ENCODE measurements around the gene CEL. TPM values are rescaled to one million over a fixed set of nuclear protein-coding genes. Genes with fewer than 3 reads are reported as not detected.
"Not testable (repeated sequence)": the region's sequence is repeated elsewhere in the genome, so short reads cannot be mapped to it uniquely, and the experiment has no call there.

The CEL gene
- polyA plus RNA-seq, 1 donor = 2.6 TPM

DNA sequence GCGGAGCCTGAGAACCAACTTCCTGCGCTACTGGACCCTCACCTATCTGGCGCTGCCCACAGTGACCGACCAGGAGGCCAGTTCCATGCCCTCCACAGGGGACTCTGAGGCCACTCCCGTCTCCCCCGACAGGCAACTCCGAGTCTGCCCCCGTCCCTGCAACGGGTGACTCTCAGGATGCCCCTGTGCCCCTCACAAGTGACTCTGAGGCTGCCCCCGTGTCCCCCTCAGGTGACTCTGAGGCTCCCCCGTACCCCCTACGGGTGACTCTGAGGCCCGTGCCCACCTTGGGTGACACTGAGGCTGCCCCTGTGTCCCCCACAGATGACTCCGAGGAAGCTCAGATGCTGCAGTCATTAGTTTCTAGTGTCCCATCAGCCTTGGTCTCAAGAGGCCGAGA, 25.1 kb downstream of the CEL start:
- DNase-seq = no peak

DNA sequence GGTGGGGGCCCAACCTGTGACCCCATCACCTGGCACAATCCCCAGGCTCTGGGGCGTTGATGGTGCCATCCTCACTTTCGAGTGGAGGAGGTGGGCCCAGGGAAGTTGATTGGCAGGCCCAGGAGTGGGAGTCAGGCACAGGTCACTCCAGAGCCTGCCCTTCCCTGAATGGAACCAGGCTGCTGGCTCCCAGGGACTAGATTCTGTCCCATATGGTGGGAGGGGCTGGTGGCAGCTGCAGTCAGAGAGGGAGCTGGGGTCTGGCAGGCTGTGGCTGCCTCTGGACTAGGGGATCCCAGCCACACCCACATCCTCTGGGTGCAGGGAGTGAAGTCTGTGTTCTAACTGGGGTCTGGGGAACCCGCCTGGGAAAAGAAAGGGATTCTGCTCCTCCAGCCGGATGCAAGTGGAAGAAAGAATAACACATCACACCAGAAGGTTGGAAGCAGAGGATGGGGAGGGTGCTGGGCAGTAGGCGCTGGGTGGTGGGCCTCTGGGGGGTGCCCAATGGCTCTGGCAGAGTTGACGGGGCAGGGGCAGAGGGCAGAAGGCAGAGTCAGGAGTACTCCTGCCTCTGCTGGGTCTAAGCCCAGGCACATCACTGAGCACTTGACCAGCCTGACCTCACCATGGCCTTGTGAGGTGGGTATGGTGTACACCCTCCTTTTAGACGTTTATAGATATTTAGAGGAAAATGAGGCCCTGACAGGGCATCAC, 25.8 kb downstream of the CEL start:
- no peak for DNase-seq

DNA sequence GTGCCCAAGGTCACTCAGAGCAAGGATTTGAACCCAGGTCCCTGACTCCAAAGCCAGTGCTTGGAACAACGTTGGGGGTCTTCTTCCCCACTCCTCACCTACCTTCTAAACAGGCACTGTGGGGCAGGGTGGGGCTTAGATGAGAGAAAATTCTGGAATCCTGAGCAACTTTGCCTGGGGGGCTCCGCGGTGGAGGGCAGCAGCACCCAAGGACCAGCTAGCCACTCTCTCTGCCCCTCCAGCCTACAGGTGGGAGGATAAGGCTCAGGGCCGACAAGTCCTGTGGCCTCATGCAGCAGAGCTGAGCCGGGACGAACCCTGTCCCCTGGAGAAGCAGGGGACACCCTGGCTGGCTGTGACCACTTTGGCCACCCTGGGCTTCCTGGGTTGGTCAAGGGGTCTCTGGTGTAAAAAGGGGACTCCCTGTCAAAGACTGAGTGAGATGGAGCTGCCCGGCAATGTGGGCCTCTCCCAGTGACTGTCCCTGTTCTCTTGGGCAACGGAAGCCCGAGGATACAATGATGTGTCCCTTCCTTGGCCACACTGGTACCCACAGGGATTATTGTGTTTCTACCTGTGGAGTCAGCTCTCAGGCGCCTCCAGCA, 26.5 kb downstream of the CEL start:
- DNase-seq = no peak

DNA sequence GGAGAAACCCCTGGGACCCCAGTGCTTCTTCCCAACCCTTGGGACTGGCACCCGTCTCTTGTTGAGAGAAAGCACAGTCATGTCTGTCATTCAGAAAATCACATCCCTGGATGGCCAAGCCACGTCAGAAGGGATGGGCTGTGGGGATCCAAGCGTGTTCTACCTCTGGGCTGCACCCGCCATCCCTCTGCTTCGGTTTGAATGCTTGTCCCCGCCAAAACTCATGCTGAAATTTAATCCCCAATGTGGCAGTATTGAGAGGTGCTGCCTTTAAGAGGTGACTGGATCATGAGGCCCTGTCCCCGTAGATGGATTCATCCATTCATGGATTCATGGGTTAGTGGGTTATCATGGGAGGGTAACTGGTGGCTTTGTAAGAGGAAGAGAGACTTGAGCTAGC, 27.0 kb downstream of the CEL start:
- DNase-seq = no peak

DNA sequence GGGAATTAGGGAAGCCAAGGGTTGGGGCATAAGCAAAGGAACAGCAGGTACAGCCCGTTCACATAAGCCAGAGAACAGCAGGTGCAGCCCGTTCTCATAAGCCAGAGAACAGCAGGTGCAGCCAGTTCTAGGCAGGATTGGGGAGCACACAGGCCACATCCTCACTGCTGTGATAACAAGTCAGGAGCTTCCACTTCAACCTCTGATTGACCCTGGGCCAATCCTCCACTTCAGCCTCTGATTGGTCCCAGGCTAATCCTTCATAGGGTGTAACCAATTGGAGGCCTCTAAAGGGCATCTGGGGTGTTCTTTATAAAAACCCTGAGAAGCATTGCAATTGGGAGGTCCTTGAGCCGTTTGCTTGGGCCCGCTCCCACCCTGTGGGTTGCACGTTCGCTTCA, 27.5 kb downstream of the CEL start:
- no peak for DNase-seq

DNA sequence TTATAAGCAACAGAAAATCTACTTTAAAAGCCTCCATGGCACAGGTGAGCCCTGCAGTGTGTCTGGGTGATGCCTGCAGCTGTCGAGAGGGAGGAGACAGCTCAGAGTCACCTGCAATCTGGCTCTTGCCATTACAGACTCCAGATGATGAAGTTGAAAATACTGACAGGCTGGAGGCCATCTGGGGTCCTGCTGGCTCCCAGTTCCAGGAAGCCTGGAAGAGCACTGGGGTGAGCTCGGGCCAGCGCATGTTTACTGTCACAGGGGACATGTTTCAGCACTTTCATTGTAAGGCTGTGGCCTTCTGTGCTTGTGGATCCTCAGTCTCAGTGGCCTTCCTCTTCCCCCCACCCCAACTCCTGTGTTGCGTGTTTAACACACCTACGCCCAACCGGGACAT, 28.4 kb downstream of the CEL start:
- DNase-seq = no peak

DNA sequence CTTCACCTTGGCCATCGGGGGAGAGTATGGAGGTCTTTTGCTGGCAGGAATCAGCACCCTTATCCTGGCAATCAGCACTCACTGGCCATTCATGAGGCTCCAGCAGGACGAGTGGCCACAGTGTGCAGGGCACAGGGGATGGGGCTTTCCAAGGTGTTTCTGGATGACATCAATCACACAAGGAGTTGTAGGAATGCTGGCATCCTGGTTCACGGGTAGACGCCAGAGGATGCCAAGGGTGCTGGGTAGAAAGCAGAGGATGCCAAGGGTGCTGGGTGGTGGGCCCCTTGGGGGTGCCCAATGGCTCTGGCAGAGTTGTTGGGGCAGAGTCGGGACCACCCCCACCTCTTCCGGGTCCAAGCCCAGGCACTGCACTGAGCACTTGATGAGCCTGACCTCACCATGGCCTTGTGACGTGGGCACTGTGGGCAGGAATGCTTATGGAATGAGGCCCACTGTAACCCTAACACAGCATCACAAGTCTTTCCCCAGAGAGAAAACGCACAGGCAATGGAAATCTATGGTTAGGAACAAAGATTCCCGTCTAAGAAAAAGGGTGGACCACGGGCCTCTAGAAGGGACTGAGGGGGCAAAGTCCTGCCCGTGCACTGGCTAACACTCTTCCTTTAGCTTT, 29.1 kb downstream of the CEL start:
- DNase-seq = no peak

DNA sequence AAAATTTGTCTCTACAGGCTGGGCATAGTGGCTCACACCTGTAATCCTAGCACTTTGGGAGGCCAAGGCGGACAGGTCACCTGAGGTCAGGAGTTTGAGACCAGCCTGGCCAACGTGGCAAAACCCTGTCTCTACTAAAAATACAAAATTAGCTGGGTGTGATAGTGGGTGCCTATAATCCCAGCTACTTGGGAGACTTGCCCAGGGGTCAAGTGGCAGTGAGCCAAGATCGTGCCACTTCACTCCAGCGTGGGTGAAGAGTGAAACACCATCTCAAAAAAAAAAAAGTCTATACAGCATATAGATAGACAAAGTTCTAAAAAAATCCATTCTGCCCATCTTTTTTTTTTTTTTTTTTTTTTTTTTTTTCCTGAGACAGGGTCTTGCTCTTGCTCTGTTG, 32.6 kb downstream of the CEL start:
- DNase-seq = not testable (repeated sequence)

DNA sequence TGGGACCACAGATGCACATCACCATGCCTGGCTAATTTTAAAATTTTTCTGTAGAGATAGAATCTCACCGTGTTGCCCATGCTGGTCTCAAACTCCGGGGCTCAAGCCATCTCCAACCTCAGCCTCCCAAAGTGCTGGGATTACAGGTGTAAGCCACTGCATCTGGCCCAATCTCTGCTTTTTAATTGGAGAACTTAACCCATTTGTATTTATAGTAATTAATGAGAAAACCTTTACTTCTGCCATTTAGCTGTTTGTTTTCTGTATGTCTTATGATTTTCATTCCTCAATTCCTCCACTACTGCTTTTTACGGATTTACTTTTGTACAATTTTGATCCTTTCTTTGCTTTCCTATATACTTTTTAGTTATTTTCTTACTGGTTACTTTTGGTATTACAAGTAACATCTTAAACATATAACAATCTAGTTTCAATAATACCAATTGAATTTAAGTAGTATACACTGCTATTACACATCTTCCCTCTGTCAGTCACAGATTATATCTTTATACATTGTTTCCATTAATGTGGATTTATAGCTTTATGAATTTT, 33.1 kb downstream of the CEL start:
- DNase-seq = no peak

DNA sequence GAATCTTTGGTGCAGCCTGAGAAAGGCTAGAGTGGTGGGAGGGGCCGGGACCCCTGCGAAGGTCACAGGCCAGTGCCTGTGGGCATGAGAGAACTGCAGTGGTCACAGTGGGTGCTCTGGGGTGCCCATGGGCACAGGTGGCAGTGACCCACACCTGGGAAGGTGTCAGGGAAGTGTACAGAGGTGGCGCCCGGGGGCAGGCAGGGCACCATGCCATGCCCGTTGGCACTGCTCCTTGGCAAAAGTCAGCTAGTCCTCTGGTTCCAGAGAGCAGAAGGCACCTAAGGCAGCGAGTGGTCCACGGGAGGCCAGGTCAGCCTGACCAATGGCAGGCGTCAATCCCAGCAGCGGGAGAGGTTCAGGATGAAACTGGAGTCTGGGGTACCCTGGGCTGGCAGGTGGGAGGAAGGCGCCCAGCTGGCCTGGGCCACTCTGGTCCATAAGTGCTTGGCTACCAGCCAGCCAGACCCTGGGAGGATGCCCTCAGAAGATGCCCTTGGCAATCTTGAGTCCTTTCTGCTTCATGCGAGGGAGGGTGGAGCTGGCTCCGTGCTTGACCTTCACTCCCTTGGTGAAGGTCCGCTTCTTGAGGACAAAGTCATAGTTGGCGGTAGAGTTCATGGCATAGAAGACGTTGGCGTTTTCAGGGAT, 36.4 kb downstream of the CEL start:
- no peak for DNase-seq

DNA sequence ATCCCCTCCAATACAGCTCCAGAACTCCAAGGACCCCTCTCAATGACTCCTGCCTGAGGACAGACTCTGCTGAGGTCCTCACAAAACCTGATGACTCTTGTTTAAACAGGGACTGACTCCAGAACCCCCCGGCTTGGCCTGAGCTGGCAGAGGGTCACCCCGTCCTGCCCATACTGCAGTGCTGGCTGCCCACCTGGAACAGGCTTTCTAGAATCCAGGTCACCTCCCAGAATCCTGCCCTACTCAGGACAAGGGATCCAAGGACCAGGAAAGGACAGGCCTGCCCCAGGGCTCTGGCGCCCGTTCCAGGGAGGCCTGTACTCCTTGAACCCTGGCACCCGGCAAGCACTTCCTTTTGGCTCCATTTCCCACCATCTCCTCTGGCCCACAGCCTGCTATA, 37.1 kb downstream of the CEL start:
- DNase-seq = no peak

DNA sequence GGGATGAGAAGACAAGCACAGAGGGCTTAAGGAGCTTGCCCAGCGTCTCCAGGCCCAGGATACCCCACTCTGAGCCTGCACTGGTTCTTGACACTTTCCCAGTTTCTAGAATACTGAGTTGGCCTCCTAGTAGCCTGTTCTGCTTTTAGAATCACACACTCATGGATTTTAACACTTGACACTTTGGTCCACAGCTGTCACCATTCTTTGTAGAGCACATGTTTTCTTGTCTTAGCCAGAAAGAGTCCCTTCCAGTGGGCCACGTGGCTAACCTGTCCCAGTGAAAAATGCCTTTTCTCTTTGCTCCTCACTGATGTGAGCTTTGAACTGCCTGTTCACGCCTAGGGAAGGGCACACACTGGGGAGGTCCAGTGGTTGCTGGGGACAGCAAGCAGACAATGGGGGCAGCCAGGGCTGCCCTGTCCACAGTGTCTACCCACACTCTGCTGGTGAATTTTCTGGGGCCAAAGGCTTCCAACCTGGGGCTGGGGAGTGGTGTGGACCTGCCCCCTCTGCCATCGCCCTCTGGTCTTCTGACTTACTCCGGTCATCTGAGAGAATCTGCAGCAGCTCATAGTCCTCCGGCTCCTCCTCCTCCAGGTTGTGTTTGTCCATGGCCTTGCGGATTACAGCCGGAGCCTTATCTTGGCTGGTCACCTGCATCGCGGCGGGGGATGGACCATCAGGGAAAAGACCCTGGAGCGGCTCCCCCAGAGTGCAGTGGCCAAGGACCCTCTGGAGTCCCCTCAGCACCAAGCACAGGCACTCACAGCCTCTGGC, 38.1 kb downstream of the CEL start:
- no peak for DNase-seq

DNA sequence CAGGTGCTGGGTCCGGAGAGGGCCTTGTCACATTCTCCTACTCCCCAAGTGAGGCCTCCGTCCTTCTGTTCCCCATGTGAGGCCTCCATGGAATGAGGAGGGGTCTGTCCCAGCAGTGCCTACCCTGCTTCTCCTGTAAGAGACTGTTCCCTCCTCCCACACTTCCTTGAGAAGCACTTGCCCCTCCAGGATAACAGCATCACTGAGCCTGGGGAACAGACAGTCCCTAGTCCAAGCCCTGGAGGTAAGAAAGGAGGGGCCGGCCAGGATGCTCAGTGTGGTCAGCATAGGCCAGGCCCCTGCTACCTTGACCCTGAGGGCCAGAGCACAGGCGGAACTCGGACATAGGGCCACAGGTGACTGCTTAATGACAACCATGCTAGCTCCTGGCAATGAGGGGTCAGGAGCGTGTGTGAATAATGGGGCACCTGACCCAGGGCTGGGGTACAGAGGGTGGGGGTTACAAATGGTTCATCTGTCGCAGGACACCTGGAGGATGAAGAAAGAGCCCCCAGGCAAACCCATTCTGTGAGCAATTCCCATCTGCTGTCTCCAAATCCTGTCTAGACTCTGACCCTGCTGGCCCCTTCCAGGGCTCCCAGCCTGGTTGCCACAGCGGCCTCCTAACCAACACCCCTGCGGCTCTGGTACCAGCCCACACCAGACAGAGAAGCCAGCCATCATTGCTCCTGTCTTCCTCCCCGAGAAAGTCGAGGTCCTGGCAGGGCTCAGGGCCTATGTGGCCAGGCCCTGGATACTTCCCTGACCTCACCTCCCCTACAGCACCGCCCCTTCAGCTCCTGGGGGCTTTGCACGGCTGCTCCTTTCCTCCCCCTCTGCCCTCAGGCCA, 39.0 kb downstream of the CEL start:
- DNase-seq = no peak

DNA sequence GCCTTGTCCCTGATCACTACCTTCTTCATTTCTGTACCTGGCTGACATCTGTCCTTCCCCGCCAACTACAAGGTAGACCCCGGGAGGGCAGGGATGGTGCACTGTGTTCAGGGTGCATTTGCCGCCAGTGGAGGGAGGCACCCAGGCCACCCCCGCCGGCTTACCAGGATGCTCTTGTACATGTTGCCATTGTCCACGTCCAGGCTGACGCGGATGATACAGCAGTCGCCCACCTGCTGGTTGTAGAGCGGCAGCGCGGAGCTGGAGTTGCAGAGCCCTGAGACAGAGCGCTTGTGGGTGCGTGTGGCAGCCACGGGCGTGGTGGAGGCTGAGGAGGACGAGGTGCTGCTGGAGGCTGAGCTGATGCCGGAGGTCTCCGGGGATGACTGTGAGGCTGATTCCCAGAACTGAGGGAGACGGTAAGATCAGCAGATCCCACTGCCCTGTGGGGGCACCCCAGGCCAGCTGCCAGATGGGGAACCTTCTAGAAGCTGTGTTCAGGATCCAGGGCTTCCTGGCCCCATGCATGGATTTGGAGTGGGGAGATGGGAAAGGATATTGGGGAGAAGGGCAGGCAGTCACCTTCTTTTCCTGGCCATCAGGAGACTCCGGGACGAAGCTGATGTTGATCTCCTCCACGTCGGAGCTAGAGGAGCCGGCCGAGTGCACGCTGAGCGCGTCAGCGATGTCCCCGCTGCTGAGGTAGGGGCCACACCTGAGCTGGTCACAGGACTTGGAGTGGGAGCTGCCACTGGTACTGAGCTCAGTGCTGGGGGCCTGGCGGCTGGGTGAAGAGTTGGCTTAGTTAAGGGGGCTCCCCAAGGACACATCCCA, 39.8 kb downstream of the CEL start:
- DNase-seq = no peak

DNA sequence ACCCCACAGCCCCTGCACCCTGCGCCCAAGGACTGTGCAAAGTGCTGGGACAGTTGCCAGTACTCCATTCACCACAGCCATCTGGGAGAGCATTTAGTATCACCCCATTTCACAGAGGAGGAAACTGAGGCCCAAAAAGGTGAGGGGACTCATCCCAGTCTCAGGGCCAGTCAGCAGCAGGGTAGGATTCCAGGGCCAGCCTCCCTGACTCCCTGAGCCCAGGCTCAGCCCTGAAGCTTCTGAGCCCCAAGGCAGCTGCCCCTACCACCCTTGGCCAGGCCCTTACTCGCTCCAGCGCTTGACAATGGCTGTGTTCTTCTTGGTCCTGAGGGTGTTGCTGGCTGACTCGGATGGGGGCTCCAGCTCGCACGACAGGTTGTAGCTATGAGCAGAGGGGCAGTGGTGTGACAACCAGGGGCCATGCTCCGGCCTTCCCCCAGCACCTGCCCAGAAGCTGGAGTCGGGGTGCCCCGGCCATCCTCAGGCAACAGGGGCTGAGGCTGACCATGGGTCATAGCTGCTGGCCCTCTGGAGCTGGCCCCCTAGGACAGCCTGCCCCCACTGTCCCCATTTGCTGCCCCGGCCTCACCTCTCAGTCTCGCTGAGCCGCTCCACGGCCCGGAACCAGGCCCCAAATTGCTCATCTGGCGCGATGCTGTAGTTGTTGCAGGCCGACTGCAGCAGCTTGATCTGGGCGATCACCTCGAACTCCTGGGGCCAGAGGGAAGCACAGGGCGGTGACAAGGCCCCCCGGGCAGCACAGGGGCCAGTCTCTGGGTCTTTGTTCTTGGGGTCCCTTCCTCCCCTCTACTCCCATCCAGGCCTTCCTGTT, 40.6 kb downstream of the CEL start:
- no peak for DNase-seq

DNA sequence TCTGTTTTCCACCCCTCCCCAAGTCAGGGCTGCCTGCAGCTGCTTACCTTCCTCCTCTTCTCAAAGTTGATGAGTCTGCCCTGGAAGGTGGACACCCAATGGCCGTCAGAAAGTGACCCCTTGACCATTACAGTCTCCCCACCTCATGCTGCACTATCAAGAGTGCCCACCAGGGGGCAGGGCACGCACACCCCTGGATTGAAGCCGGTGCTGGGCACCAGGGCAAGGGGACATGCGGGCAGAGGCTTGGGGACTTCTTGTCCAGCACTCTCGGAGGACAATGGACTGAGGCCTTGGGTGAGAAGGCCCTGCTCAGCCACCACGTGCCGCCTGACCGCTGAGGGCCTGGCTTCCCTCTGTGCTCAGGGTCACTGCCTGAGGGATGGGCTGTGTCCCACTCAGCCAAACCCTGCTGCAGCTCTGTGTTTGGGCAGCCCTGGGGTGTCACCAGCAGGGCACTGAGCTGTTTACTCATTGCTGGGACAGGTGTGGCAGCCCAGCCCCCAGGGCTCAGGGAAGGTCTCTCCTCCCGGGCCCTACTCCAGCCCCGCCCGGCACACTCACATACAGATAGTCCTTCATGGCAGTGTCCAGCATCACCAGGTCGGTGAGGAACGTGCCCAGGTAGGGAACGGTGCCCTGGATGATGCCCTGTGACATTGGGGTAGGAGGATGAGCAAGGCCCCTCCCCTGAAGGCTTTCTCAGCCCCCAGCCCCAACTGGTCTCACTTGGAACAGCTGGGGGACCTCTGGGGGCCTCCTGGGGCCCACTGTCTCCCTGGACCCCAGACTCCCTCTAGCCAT, 41.6 kb downstream of the CEL start:
- no peak for DNase-seq

DNA sequence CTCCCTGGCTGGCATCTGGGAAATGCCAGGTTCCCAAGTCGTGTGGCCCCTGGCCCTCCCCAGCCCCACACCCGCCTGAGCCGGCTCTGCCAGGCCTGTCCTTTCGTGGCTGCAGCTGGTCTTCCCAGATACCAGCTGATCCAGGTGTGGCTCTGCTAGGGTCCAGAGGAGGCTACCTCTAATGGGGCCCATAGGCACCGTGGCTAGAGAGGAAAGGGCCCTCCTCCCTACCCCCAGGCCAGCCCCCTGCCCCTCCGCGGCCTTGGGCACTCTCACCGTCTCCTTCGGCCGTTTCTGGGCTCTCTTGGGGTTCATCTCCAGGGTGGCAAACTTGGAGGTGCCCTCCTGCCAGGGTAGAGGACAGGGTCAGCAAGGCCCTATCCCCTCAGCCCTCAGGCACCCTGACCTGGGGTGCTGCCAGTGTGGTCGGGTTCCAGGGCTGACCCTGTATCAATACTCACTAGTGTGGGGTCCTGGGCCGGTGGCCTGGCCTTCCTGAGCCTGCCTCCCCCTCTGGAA, 42.3 kb downstream of the CEL start:
- DNase-seq = no peak

DNA sequence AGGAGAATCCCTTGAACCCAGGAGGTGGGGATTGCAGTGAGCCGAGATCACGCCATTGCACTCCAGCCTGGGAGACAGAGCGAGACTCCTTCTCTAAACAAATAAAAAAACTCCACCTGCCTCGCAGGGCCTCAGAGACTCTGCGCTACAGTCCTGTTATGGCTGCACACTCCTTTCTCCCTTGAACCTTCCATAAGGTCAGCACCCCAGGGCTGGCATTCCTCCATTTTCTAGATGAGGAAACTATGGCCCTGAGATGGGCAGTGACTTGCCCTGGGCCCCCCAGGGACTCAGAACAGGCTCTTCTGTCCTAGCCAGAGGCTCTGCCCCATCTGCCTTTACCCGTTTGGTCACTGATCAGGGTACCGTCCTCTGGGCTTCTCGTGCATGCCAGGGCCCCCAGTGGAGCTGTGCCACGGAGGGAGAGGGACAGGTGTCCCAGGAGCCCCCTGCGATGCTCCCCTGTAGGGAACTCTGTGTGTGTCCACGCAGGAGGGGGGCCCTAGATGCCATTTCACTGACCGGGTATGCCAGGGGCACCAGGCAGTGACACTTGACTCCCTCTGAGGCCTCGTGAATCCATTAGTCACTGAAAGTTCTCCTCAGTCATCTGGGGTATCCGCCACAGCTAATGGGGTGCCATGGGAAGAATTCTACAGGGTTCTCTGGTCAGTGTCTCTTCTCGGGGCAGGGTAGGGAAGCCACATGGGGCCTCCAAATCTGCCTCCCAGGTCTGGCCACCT, 43.1 kb downstream of the CEL start:
- no peak for DNase-seq
